SJSA1 (cell line): ENCODE measurements around the gene ZNF445. TPM values are rescaled to one million over a fixed set of nuclear protein-coding genes. Genes with fewer than 3 reads are reported as not detected.

Experiments
- DNase-seq, 2 experiments: peaks; one replicate each; pipeline ENCODE4 v3.0.0-alpha.2; 2015 to 2020; ENCODE audit warnings: low spot score in 2 of 2, low read depth in 1 of 2
- H3K27ac ChIP-seq: fragments of 250-450 bp; sonication (Bioruptor Pico); 2 replicates; pipeline ENCODE4 v1.5.1; 2020; ENCODE audit warnings: mild to moderate bottlenecking, moderate library complexity
- H3K27me3 ChIP-seq: fragments of 250-450 bp; sonication (Bioruptor Pico); replicated peaks from 2 replicates; pipeline ENCODE4 v1.5.1; 2020; ENCODE audit warnings: mild to moderate bottlenecking, moderate library complexity
- H3K36me3 ChIP-seq: fragments of 250-450 bp; sonication (Bioruptor Pico); 2 replicates; pipeline ENCODE4 v1.5.1; 2020; ENCODE audit warnings: mild to moderate bottlenecking
- H3K4me1 ChIP-seq: fragments of 250-450 bp; sonication (Bioruptor Pico); replicated peaks from 2 replicates; pipeline ENCODE4 v1.6.1; 2021; ENCODE audit warnings: mild to moderate bottlenecking
- H3K4me3 ChIP-seq: fragments of 250-450 bp; sonication (Bioruptor Pico); 2 replicates; pipeline ENCODE4 v1.5.1; 2020; ENCODE audit warnings: mild to moderate bottlenecking
- H3K9me3 ChIP-seq: fragments of 250-450 bp; sonication (Bioruptor Pico); replicated peaks from 2 replicates; pipeline ENCODE4 v1.5.1; 2020; ENCODE audit warnings: mild to moderate bottlenecking
- total RNA-seq: library from RNA; depleted of rRNA; stranded (reverse); fragments of >200 nt; shearing (Covaris generic); gene quantifications from 2 replicates; pipeline ENCODE4 v1.2.3, GENCODE V29; 2014

The ZNF445 gene
- total RNA-seq, 1 experiment from 2014 or later: 5.8 TPM

DNA sequence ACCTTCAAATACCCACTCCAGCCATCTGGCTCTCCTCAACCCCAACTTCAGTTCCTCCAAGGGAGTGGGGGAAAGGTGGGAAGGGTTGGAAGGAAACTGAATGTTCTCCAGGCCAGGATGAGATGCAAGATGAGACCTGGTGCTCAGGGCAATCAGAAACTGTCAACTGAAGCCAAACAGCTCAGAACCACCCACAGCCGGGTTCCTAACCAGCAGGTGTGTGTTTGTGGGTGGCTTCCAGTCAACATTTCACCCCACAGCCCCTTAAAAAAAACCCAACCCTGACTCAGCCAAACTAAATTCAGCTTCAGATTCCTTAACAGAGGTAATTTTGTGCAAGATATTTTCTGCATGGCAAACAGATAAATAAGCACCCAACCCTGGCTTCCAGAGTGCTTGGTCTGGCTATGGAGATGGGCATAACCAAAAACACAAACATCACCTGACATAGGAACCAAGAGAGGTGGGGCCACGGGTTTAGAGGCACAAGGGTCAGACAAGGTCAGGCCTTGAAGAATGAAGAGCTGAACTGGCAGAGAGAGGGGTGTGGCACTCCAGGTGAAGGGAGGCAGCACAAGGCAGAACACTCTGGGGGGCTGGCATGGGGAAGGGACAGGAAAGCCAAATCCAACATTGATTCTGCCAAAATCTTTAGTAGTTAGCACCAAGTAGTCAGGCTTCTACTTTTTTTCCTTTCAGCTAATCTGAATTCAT lies 34.7 kb downstream of the ZNF445 start:
- Histone ChIP-seq H3K27ac (no peak overlapping the region), H3K4me3 (no peak overlapping the region), H3K9me3 (0 out of 2 replicates have a peak, but pooled peaks cover 3% of the 10 kb centered on the region), H3K36me3 (peaks cover 36% of the 10 kb centered on the region), H3K4me1 (no peaks in the 10 kb centered on the region), H3K27me3 (no peaks in the 10 kb centered on the region)
- no peak for DNase-seq

DNA sequence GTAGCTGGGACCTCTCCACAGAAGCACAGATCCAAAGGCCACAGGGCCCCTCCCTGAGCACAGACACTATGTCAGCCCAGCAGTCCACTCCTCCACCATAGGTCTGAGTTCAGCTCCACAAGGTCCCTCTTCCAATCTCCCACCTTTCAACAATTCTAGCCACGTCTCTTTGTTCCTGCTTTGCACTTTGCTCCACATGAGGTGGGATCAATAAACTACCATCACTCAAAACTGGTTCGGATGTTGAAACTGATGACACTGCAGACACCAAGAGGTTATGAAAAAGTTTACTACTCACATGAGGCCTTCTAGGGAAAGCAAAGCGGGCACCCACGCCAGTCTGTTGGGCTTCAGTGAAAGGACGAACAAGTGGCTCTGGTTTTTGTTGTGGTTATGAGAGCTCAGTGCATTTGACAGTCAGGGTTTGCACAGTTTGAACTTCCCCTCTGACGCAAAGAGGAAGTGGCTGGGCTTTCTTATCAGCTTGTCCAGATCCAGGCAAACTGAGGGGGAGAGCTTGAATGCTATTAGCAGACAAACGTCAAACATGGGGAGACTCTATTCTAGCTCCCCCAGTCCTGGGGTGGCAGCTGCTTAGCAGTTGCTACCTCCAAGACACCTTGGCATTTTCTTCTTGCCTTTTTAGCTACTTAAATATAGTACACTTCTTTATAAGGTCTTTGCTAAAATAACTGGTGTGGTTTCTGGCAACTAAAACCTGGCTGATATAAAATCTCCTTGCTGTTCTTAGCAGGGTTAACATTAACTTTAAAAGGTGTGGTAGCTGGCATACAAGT lies 37.8 kb downstream of the ZNF445 start:
- H3K36me3 ChIP-seq: peaks cover 15% of the 10 kb centered on the region
- H3K27ac ChIP-seq: no peak overlapping the region

DNA sequence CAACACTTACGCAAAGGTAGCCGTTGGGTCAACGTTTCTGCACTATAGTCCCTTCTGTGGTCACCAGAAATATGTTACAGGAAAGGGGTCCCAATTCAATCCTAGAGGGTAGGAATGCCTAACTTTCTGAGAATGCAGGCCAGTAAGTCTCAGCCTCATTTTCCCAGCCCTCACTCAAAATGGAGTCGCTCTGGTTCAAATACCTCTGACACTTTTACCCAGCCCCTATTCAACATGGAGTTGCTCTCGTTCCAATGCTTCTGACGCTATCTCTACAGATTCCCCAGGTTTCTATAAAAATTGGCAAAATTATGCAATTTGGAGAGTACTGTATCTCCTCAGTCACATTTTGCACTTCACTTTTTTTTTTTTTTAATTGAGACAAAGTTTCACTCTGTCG lies 39.7 kb downstream of the ZNF445 start:
- Histone ChIP-seq H3K36me3 (peaks cover 8% of the 10 kb centered on the region; the same call in 1 of the 2 replicates), H3K4me3 (no peak overlapping the region), H3K27me3 (no peaks in the 10 kb centered on the region), H3K9me3 (no peaks in the 10 kb centered on the region), H3K4me1 (no peaks in the 10 kb centered on the region), H3K27ac (no peak overlapping the region)
- no peak for DNase-seq

More for the DNA sequence above, 37.8 kb downstream of the ZNF445 start:
- no peaks in the 10 kb centered on the region for H3K27me3 ChIP-seq
- no peaks in the 10 kb centered on the region for H3K9me3 ChIP-seq
- H3K4me1 ChIP-seq: no peaks in the 10 kb centered on the region
- DNase-seq: no peak
- H3K4me3 ChIP-seq: no peak overlapping the region

DNA sequence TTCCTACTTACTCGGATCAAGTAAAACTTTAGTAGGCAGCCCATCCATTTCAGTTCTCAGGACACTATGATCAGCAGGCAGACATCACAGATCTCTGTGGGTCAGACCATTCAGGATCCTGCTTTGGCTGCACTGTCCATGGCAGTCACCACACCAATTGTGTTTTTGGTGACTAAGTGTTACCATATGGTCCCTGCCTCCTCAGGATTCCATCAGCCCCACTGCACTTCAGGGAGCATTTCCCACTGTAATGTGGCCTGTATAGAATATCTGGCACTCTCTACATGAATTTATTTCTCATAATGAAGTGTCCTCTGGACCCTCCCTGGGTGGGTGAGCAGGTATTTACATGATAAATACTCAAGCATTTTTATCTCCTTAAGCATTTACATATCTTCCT lies 41.3 kb downstream of the ZNF445 start:
- no peaks in the 10 kb centered on the region for H3K4me1 ChIP-seq
- H3K27ac ChIP-seq: no peak overlapping the region
- H3K27me3 ChIP-seq: no peaks in the 10 kb centered on the region
- no peaks in the 10 kb centered on the region for H3K9me3 ChIP-seq
- H3K4me3 ChIP-seq: no peak overlapping the region
- no peaks in the 10 kb centered on the region; the same call in 1 of the 2 replicates for H3K36me3 ChIP-seq
- no peak for DNase-seq

DNA sequence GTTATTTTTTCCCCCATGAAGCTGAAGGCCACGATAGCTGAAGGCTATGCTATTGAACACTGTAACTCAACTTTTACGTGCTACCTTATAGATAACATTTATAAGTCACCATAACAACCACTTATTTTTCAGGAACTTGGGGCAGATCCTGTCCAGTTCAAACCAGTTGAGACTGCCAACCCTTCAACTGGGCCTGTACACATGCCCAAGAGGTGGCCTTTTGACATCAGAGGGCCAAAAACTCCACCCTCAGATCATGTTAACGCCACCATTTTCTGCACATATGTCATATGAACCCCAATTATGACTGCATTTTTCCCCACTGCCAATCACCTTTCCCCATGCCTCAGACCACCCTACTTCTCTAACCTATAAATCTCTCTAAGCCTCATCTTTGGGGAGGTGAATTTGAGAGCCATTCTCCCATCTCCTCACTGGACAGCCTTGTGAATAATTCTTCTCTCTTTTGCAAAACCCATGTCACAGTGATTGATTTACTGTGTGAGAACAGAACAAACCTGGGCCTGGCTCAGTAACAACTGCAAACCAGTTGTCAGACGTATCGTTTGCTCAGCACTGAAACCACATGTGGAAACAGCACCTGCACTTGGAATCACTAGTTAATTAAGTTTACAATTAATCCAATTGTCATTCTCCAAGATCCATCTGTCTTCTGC lies 42.5 kb downstream of the ZNF445 start:
- H3K27me3 ChIP-seq: no peaks in the 10 kb centered on the region
- H3K27ac ChIP-seq: no peak overlapping the region
- no peaks in the 10 kb centered on the region for H3K36me3 ChIP-seq
- DNase-seq: no peak
- no peak overlapping the region for H3K4me3 ChIP-seq
- no peaks in the 10 kb centered on the region for H3K9me3 ChIP-seq
- no peaks in the 10 kb centered on the region for H3K4me1 ChIP-seq

DNA sequence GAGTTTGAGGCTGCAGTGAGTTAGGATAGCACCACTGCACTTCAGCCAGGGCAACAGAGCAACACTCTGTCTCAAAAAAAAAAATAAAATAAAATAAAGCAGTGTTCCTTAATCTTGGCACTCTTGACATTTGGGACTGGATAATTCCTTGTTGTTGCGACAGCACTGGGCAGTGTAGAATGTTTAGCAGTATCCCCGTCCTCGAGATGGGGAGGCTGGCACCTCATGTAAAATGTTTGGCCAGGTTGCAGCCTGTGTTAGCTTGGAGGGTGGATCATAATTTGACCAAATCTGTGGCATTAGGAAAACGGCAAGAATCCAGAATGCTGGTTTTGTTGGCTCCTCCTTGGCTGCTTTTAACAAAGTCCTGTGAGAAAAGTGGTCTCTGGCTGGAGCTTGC lies 47.0 kb downstream of the ZNF445 start:
- no peak for DNase-seq
- no peaks in the 10 kb centered on the region for H3K36me3 ChIP-seq
- H3K4me1 ChIP-seq: no peaks in the 10 kb centered on the region
- H3K9me3 ChIP-seq: no peaks in the 10 kb centered on the region
- no peak overlapping the region for H3K4me3 ChIP-seq
- H3K27ac ChIP-seq: no peak overlapping the region
- no peaks in the 10 kb centered on the region; the same call in 1 of the 2 replicates for H3K27me3 ChIP-seq

DNA sequence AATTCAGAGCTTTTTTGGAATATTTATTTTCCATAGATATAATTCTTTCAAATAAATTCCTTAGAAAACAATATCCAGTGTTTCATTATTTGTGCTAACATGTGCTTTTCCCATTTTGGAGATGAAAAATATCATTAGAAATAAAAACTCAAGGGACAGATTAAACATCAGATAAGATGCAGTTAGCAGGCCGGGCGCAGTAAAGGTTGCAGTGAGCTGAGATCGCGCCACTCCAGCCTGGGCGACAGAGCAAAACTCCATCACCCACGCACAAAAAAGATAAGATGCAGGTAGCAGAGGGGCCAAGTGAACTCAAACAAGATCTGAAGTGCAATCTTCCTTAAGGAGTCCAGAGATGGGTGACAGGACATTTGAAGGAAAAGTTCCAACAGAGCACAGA lies 48.0 kb downstream of the ZNF445 start:
- no peak for DNase-seq
- H3K4me3 ChIP-seq: no peak overlapping the region
- H3K27me3 ChIP-seq: no peaks in the 10 kb centered on the region; the same call in 1 of the 2 replicates
- no peak overlapping the region for H3K27ac ChIP-seq
- no peaks in the 10 kb centered on the region for H3K9me3 ChIP-seq
- no peaks in the 10 kb centered on the region for H3K4me1 ChIP-seq
- H3K36me3 ChIP-seq: no peaks in the 10 kb centered on the region

DNA sequence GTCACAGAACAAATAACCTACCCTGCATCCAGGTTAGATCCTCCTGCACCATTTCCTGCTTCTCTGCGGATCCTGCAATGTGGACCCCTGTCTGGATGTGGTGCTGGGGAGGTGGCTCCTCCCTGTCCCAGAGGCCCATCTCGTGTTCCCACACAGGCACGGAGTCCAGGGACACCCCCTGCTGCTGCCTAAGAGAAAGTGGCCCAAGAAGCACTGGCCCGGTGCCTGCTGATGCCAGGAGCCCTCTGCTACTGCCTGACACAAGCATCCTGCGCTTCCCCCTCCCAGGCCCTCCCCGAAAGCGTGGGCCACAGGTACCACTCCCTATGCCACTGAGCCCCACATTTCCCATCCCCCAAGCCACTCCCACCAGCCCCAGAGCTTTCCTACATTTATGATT lies 48.6 kb downstream of the ZNF445 start:
- no peaks in the 10 kb centered on the region for H3K36me3 ChIP-seq
- H3K27ac ChIP-seq: no peak overlapping the region
- H3K4me1 ChIP-seq: no peaks in the 10 kb centered on the region
- H3K9me3 ChIP-seq: no peaks in the 10 kb centered on the region
- no peak for DNase-seq
- H3K27me3 ChIP-seq: no peaks in the 10 kb centered on the region; the same call in 1 of the 2 replicates
- no peak overlapping the region for H3K4me3 ChIP-seq

DNA sequence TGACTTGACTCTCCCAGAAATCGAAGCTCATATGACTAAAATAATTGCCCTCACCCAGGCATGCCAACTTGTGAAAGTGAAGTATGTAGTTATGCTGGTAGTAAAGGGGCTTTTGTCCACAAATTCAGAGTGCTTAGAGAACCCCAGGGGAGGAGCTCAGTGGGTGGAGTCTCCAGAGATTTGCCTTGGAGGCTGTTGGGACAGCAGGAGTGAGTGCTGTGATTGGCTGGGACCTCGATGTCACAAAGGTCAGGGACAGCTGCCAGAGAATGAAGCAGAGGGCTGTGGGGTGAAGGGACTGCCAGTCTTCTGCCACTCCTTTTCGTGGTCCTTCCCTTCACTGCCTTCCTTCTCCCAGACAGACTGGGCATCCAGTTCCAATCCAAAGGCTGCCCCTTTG lies 49.8 kb downstream of the ZNF445 start:
- no peak for DNase-seq
- no peak overlapping the region for H3K4me3 ChIP-seq
- H3K4me1 ChIP-seq: no peaks in the 10 kb centered on the region
- no peaks in the 10 kb centered on the region for H3K9me3 ChIP-seq
- no peaks in the 10 kb centered on the region for H3K36me3 ChIP-seq
- H3K27me3 ChIP-seq: no peaks in the 10 kb centered on the region; the same call in 1 of the 2 replicates
- H3K27ac ChIP-seq: no peak overlapping the region

DNA sequence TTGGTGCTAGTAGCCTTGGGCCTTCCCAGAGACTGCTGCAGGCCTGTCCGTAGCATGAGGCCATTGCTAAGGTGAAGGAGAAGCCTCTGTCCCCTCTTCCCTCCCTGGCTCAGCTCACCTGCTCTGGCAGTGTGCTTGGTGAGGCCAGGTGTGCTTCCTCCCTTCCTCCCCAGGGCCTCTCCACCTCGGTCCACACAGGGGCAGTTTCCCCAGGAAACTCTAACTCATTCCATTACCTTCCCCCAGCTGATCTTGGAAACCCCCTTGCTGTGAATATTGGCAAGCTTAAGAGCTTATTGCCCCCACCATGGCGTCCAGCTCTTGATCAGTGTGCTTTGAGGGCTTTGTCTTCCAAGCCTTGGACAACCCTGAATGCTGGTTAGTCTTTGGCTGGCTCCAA lies 52.7 kb downstream of the ZNF445 start:
- H3K36me3 ChIP-seq: no peaks in the 10 kb centered on the region
- H3K4me3 ChIP-seq: no peak overlapping the region
- no peaks in the 10 kb centered on the region for H3K4me1 ChIP-seq
- H3K27ac ChIP-seq: no peak overlapping the region
- DNase-seq: no peak
- H3K9me3 ChIP-seq: no peaks in the 10 kb centered on the region
- H3K27me3 ChIP-seq: no peaks in the 10 kb centered on the region; the same call in 1 of the 2 replicates

DNA sequence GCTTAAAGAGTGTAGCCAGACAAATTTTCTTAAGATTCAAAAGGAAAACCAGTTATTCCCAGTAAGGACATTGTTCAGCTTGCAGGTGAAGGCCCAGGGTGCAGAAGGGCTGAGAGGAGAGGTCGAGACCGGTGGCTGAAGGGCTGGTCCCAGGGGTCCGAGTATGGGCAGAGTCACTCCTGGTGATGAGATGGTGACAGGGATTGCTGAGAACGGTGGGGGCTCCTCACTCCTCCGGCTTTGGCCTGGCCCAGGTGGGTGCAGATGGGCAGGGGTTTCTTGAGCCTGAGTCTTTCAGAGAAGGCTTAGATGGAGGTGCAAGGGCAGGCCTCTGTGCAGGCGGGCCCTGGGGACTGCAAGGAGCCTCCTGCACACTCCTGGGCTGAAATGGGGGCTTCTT lies 56.2 kb downstream of the ZNF445 start:
- Histone ChIP-seq H3K27ac (no peak overlapping the region), H3K4me3 (no peak overlapping the region), H3K27me3 (no peaks in the 10 kb centered on the region; the same call in 1 of the 2 replicates), H3K4me1 (no peaks in the 10 kb centered on the region), H3K9me3 (no peaks in the 10 kb centered on the region), H3K36me3 (no peaks in the 10 kb centered on the region)
- DNase-seq: peak in 1 of 2 experiments; percentile 15

DNA sequence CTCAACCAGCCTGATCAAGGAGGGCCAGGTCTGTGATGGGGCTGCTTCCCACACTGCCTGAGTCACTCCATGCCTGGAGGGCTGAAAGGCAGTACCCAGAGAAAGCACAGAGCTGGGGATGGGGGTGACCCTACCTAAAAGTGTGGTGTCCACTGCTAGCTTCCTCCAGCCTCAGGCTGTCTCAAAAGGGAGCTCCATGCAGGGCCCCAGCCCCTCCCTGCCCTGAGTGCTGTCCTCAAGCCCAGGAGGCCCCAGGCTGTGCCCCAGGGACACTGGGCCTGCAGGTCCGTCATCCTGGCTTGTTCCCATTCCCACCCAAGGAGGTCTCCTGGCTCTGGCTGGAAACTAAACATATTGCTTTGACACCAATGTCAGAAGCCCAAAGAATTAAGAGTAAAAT lies 56.8 kb downstream of the ZNF445 start:
- peak in 1 of 2 experiments; percentile 17 for DNase-seq
- no peaks in the 10 kb centered on the region for H3K27me3 ChIP-seq
- H3K27ac ChIP-seq: no peak overlapping the region
- no peaks in the 10 kb centered on the region for H3K4me1 ChIP-seq
- no peaks in the 10 kb centered on the region for H3K9me3 ChIP-seq
- no peak overlapping the region for H3K4me3 ChIP-seq
- H3K36me3 ChIP-seq: no peaks in the 10 kb centered on the region

DNA sequence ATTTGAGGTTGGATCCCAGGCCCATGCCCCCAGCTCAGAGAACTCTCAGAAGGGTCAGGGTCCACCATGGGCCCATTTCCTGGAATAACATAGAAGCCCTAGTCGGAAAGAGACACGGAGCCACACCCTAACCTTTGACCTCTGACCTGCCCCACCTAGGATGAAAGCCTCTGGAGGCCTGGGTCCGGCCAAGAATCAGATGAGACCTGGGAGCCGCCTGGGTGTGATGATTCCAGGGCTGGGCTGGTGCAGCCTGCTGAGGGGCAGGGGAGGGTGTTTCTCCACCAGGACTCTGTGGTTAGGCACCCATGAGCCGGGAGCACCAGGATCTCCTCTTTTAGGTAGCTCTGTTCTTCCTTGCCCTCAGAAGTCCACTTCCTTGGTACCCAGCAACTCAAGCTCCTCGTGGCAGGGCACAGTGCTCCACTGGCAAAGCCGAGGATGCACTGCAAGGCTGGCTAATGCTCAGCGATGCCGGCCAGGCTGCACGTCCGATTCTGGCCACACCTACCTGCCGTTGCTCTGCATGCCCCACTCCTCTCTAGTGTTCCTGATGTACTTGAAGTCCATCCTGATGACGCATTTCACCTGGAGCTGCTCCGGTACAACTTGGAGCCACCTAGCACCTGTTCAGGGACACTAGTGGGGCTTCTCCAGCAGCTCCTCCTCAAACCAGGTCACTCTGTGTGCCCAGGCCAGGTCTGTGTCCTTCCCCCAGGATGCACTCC lies 57.4 kb downstream of the ZNF445 start:
- H3K36me3 ChIP-seq: no peaks in the 10 kb centered on the region
- H3K27me3 ChIP-seq: no peaks in the 10 kb centered on the region
- H3K9me3 ChIP-seq: no peaks in the 10 kb centered on the region
- H3K4me1 ChIP-seq: no peaks in the 10 kb centered on the region
- DNase-seq: peak in 1 of 2 experiments; percentile 13
- H3K27ac ChIP-seq: no peak overlapping the region
- H3K4me3 ChIP-seq: no peak overlapping the region
